H54 (cell line): ENCODE data around the gene INMT.

Experiments used
- DNase-seq: peaks from one replicate; pipeline ENCODE4 v3.0.0; 2011; ENCODE audit warnings: low spot score, mixed read lengths; ENCODE audit not compliant: insufficient read length
- FAIRE-seq: peaks from 3 replicates; lab custom pipeline; 2011; peaks lifted over from hg19 to GRCh38; lab: Jason Lieb, UNC
- POLR2A ChIP-seq: IDR thresholded peaks from 2 replicates; pipeline ENCODE4 v1.6.1; 2011; ENCODE audit warnings: low read depth, mild to moderate bottlenecking, low read length

Gene INMT

DNA sequence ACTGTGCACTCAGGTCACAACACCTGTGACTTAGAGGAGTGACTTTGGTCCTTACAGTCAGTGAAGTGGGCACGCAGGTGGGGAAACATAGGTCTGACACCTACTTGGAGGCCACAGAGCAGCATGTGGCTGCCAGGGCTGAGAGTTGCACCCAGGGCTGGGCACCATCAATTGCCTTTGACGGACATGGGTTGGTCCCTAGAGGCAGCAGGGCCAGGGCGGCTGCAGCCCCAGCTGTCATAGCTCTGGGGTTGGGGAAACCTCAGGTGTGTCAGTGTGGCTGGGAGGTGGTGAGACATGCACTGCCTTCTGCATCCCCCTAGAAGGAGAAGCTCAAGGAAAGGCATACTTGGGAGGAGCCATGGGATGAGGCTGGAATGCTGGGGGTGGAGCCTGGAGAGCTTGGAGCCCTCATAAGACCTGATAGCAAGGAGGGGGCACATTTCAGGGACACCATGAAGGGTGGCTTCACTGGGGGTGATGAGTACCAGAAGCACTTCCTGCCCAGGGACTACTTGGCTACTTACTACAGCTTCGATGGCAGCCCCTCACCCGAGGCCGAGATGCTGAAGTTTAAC is at the start of gene INMT:
TSS of gene INMT (plus strand) at position 440 of the 578 bp plus-strand sequence. CDS start at position 456, 16 bp downstream.
- DNase-seq, result no peak
- FAIRE-seq, result no peak
- no peak for TF ChIP-seq POLR2A

DNA sequence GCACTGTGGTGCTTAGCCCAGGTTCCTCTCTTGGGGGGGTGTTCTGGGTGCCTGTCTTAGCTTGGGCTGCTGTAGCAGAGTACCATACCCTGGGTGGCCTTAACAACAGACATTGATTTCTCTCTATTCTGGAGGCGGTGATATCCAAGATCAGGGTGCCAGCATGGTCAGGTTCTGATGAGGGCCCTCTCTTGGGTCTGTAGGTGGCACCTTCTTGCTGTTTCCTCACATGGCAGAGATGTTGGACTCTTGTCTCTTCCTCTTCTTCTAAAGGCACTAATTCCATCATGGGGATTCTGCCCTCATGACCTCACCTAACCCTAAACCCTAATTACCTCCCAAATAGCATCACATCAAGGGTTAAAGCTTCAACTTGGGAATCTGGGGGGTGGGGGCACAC is 49.7 kb upstream of the INMT start:
- TF ChIP-seq POLR2A, result no peak
- no peak for FAIRE-seq
- DNase-seq, result no peak

DNA sequence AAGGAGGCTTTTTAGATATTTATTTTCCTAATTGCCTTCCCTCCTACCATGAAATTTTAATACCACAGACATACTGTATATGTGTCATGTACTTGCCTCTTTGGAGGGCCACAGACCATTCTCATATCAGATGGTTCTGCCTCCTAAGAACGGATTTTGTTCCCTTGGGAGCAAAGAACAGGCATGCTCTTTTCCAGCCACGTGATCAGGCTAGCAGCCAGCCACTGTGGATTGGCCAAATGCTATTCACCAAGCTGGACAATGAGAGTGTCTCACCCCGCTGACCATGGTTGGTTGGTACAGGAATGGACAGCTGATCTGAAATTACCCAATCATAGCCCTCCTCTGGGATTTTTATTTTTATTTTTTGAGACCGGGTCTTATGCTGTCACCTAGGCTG is 48.2 kb upstream of the INMT start:
- no peak for DNase-seq
- no peak for FAIRE-seq
- TF ChIP-seq POLR2A, result no peak

GRCh38 chr7:30705008-30705407 is 46.9 kb upstream of the INMT start:
- TF ChIP-seq POLR2A, result no peak
- DNase-seq (no peak), FAIRE-seq (no peak)

DNA sequence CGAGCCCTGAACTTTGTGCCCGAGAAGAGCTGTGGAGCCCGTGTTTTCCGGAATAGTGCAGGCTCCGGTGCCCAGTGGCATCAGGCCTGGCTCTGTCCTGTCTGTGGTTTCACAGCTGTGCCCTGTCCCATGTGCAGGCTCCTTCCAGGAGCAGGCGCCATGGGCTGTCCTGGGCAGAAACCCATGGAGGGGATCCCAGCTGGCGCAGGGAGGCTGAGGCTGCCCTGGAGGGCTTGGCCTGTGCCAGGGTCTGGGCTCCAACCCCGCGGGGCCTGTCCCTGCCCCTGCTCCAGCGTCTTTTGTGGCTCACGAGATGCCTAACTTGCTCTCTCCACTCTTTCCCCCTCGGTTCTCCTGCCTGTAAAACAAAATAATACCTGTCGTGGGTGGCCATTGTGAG is 46.3 kb upstream of the INMT start:
- FAIRE-seq (no peak), DNase-seq (no peak)
- TF ChIP-seq POLR2A, result no peak

GRCh38 chr7:30706316-30706715 is 45.6 kb upstream of the INMT start:
- FAIRE-seq, result no peak
- no peak for TF ChIP-seq POLR2A
- no peak for DNase-seq

- DNase-seq (no peak), FAIRE-seq (no peak)
- no peak for TF ChIP-seq POLR2A
These were observed 45.0 kb upstream of the INMT start for GRCh38 chr7:30706908-30707307.

DNA sequence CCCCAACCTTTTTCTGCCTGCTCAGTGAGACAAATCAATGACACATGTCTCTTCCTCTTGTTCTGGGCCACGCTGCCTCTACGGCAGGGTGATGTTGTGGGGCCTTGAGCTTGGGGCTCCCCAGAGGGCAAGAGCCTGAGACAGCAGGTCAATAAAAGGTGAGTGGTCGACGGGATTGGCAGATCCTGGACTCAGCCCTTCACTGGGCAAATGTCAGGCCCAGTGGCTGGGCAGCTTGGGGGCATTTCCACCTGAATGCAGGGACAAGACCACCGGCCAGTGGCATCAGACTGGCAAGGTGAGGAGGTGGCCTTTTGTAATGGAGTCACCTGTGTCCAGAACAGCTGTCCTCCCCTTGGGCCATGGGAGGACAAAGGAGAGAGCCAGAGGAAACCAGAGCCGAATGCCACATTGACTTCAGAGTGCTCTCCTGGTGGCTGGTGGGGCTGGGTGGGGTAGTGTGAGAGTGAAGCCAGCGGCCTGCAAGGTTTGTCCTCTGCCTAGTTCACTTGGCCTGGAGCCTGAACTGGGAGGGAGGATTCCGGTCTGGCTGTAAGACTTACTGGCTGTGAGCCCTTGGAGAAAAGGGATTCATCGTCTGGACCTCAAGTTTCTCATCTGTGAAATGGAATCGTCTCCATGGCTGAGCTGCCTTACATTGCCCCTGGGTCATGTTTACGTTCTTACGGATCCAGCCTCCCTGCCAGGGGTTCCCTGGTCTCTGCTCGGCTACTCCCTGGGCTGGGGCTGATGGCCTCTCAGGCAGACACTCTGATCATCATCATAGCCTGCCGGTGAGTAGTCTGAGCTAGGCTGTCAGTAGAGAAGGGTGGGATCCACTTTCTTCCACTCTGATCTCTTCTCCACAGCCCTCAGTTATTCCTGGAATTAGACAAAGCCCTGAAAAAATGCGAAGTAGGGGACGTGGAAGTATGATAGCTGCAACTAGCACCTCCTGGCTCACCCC is 44.3 kb upstream of the INMT start:
- DNase-seq (no peak), FAIRE-seq (no peak)
- TF ChIP-seq POLR2A, result no peak

DNA sequence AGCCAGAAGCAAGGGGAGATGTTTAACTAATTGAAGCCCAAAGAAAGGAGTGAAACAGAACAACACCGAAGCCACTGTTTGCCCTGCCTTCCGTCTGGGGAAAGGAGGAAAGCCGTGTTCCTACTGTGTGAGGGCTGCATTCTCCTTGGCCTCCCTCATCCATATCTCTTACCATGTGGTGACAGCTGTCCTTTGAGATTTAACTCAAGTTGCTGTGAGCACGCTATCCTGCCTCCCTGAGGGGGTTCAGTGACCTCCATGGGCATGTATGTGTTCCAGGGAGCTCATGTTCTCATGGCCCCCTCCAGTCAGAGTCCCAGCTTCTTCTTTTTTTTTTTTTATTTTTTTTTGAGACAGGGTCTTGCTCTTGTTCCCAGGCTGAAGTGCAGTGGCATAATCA is 43.5 kb upstream of the INMT start:
- DNase-seq (no peak), FAIRE-seq (no peak)
- TF ChIP-seq POLR2A, result no peak

- no peak for TF ChIP-seq POLR2A
- DNase-seq, result no peak
- no peak for FAIRE-seq
These were observed 43.0 kb upstream of the INMT start for GRCh38 chr7:30708983-30709382.

DNA sequence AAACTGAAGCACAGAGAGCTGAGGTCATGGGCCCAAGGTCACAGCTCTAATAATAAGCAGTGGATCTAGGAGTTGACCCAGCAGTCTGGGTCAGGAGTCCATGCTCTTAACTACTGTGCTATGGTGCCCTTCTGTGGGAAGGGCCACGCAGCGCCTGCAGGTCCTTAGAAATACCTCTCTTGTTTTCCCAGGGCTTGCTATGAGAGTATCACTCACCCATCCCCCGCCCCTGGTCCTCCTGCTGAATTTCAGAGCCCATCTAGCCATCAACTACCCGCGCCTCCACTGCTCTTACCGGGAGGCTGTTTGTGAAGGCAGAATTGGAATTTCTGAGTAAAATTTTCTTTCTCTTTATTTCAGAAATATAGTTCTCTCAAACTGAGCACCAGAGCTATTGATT is 42.4 kb upstream of the INMT start:
- DNase-seq (no peak), FAIRE-seq (no peak)
- no peak for TF ChIP-seq POLR2A

DNA sequence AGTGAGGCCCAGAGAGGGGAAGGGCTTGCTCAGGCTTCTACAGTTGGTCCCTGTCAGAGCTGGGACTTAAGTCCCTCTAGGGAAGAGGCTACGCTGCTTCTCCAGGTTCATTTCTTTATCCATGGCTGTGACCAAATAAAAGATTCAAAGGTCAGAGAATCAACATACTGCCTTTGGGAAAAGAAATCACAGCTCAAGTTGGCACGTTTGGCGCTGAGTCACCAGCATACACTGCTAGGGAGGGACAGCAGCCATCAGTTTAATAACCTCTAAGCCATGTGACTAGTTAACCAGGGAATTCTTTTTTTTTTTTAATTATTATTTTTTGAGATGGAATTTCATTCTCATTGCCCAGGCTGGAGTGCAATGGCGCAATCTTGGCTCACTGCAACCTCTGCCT is 41.3 kb upstream of the INMT start:
- FAIRE-seq (no peak), DNase-seq (no peak)
- TF ChIP-seq POLR2A, result no peak

GRCh38 chr7:30713392-30713791 is 38.5 kb upstream of the INMT start:
- DNase-seq (no peak), FAIRE-seq (no peak)
- no peak for TF ChIP-seq POLR2A

- no peak for FAIRE-seq
- no peak for TF ChIP-seq POLR2A
- no peak for DNase-seq
These were observed 37.8 kb upstream of the INMT start for GRCh38 chr7:30714129-30714528.
